Suprapubic skin (tissue), 3 donors: ENCODE data around the gene DNAH8.

ENCODE experiments used
- EP300 ChIP-seq: sonication (generic); formaldehyde crosslinking; IDR thresholded peaks from one replicate; pipeline ENCODE4 v1.6.1; 2017; ENCODE audit warnings: antibody characterized with exemption
- POLR2A ChIP-seq, 2 donors: fragments of 450-650 bp; IDR thresholded peaks; one replicate each; pipeline ENCODE4 v1.6.1; 2017; ENCODE audit warnings: antibody characterized with exemption in 2 of 2, mild to moderate bottlenecking in 2 of 2, moderate library complexity in 2 of 2
- TF ChIP-seq, protein P1 (sequence below), 2 donors: fragments of 200-600 bp in 1 of 2; fragments of 450-650 bp in 1 of 2; sonication (generic) in 1 of 2; IDR thresholded peaks; one replicate each; pipeline ENCODE4 v1.5.1; 2016 to 2019; ENCODE audit warnings: antibody characterized with exemption in 2 of 2, mild to moderate bottlenecking in 1 of 2, moderate library complexity in 1 of 2

DNA sequence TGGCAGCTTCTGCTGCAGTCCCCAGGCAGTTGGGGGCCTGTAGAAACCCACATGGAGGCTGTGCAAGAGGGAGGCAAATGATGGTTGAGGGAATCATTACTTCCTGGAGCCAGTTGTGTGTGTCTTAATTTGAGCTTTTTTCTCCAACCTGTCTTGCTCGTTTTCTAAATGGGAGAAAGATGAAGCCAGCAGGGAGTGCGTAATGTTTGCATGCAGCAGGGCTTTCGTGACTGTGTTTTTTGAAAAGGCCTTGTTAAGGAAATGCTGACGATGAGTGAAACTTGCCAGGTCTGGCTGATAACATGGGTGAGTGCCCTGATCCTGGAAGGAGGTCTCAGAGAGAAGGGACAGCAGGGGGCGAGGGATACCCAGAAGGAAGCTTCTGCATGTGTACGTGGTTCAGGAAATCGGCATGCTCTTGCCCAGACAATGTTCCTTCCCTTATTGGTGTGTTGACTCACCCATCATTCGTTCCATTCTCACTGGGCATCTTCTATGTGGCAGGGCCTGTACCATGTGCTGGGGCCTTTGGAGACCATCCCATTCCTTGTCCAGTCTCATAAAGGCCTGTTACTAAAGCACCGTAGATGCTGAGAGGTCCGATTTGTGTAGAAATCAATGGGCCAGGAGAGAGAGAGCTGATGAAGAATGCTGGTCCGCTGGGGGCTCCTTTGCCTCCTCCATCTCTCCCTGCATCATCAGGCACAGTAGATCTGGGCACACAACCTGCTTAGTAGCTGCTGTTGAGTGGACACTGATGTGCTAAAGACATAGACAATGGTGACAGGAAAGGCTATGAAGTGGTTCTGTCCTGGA lies 360.9 kb downstream of the DNAH8 start:
- TF ChIP-seq, protein P1, sequence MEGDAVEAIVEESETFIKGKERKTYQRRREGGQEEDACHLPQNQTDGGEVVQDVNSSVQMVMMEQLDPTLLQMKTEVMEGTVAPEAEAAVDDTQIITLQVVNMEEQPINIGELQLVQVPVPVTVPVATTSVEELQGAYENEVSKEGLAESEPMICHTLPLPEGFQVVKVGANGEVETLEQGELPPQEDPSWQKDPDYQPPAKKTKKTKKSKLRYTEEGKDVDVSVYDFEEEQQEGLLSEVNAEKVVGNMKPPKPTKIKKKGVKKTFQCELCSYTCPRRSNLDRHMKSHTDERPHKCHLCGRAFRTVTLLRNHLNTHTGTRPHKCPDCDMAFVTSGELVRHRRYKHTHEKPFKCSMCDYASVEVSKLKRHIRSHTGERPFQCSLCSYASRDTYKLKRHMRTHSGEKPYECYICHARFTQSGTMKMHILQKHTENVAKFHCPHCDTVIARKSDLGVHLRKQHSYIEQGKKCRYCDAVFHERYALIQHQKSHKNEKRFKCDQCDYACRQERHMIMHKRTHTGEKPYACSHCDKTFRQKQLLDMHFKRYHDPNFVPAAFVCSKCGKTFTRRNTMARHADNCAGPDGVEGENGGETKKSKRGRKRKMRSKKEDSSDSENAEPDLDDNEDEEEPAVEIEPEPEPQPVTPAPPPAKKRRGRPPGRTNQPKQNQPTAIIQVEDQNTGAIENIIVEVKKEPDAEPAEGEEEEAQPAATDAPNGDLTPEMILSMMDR (IDR thresholded peaks at IDR 0.05), result no peak
- TF ChIP-seq POLR2A (IDR thresholded peaks at IDR 0.05) (no peak), EP300 (no peak)
